NOMO-1 treated with dmso at 0.1 percent for 144 hours (cell line): Measurements from ENCODE around the gene CXCL12.

Experiments
- DNase-seq: peaks from one replicate; lab custom pipeline; 2025; ENCODE audit not compliant: unreplicated experiment; lab: John Stamatoyannopoulos, UW

The CXCL12 gene

DNA sequence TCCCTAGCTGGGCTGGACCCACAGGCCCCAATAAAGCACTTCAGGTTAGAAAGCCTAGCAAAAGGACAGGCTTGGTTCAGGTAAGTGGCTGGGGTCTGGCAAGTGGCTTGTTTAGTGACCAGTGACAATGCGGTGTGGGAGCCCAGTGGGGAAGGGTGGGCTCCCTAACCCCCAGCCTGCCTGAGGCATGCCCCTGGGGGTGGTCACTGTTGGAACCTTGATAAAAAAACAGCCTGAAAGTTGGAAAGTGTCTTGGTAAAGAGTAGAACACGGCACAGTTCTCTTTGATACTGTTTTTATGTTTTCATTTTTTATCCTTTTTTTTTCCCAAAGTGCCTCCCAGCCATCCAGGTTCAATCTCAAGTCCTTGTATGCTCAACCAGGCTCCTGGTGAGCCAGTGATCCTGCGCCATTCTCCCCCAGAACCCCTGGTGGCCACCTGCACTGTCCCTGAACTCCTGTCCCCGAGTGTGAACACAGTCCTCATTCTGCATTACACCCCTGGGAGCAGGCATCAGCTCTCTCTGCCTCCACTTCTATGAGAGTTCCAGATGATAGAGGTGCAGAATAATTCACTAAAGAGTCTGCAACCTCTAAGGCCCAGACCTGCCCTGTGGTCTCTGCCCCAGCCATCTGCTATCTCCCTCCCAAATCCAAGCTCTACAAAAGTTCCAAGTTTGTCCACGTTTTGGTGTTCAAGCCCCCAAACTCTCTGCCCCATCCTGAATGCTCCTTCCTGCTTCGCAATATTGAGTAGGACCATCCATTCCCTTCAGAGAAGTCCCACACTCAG is 15.0 kb upstream of the CXCL12 start:
- DNase-seq = no peak

GRCh38 chr10:44398747-44399658 is 14.1 kb upstream of the CXCL12 start:
- no peak for DNase-seq

DNA sequence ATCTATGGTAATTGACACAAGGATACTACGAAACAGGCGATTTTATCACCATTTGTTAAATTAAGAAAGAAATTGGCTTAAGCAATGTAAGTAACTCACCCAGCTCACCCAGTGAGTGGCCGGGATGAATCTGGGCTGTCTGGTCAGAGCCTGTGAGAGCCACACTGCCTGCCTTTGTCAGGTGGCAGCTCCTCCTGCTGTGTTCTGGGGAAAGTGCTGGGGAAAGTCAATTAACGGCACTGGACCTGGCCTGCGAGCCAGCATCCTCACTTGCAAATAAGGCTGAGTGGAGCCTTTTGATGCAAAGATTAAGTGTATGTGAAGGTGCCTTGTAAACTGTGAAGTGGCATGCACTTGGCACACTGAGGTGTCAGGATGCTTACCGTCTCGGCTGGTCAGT is 13.4 kb upstream of the CXCL12 start:
- no peak for DNase-seq

- no peak for DNase-seq
Measured at GRCh38 chr10:44397476-44398225, 12.8 kb upstream of the CXCL12 start.

GRCh38 chr10:44396671-44397191 is 11.8 kb upstream of the CXCL12 start:
- DNase-seq = no peak

GRCh38 chr10:44395902-44396670 is 11.2 kb upstream of the CXCL12 start:
- DNase-seq = no peak

DNA sequence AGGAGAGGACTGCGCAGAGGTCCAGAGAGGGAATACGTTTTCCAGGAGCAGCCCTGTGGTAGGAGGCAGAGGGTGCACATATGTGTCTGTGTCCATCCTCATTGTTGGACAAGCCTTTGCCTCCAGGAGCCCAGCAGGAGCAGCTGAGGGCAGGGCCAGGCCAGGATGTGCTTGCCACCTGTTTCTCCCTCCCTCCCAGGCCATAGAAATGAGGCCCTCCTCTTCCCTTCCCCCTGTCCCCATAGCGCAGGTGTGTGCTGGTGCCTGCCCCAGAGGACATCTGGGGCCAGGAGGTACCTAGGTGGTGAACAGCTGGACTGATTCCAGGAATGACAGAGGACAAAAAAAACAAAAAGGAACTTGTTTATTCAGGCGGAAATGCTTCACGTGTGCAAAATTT is 10.5 kb upstream of the CXCL12 start:
- no peak for DNase-seq

- DNase-seq = no peak
Measured at GRCh38 chr10:44394696-44395381, 9.9 kb upstream of the CXCL12 start.

- DNase-seq = no peak
Measured at GRCh38 chr10:44393834-44394547, 9.1 kb upstream of the CXCL12 start.

DNA sequence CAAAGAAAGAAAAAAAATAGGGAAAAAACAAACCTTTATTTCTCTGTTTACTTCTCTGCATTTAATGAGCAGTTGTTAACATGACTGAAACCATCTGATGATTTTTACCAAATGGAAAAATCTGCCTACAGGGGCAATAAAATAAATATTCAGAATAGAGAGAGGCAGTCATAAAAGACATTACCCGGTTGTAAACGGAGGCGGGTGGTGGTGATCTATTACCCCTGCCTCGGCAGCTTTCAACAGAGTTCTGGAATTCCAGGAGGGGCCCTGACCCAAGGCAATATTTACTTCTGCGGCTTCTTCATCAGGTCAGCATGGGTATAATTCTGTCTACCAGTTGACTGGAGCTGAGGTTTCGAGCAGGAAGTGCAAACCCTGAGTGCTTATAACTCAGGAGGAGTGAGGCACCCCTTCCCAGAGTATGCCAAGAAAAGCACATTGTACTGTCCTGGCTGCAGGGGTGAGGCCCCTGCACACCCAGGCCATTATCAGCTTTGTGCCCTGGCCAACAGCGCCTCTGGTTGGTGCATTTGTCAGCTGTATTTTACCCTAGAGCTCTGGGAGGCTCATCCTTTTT is 8.2 kb upstream of the CXCL12 start:
- DNase-seq = no peak

DNA sequence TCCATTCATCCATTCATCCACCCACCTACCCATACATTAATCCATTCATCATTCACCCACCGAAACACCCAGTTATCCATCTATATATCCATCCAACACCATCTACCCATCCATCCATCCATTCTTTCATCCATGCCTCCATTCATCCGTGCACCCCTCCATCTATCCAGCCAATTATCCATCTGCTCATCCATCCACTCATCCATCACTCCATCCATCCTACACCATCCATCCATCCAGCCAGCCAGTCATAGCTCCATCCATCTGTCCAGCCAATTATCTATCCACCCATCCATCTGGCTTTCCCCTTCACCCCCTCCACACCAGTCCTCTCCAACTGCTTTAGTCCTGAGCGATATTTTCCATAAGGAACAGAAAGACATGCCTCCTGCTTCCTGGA is 7.5 kb upstream of the CXCL12 start:
- DNase-seq = no peak

- DNase-seq = no peak
Measured at GRCh38 chr10:44391981-44392380, 7.1 kb upstream of the CXCL12 start.

DNA sequence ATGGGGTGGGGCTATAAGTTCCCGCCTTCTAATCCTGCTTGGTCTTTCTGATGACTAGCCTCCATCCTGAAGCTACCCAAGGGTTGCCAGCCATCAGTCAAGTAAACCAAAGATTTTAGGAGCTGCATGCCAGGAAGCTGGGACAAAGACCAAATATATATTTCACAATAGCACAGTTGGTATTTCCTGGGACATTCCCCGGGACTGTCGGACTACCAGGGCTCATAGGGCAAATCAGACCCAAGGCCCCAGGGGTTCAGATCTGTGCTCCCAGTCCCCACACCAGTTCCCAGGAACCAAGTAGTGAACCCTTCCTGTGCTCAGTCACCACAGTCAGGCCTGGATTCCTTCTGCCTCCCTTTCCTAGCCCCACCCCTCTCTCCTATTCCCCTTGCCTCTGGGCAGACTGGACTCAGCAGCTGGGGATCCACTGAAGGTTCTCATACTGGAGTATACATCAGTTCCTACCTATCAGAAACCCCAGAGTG is 5.7 kb upstream of the CXCL12 start:
- DNase-seq = no peak

GRCh38 chr10:44389556-44389955 is 4.7 kb upstream of the CXCL12 start:
- no peak for DNase-seq

DNA sequence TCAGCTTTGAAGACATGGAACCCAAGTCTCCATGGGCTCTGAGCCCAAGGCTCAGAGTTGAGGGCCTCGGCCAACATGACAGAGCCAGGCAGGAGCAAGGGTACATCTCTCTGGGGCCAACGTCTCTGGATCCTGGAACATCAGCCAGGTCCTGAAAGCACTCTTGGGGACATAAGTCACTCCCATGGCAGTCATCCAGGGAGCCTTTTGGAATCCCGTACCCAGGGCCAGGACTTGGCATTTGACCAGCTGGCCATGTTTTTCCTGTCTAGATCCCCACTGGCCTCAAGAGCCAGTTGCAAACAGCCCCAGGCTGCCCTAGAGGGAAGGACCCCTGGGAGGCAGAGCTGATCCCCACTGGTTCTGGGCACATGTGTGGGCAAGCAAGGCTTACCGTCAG is 4.3 kb upstream of the CXCL12 start:
- DNase-seq = no peak

GRCh38 chr10:44388641-44389040 is 3.7 kb upstream of the CXCL12 start:
- DNase-seq = no peak

GRCh38 chr10:44387853-44388251 is 3.0 kb upstream of the CXCL12 start:
- DNase-seq = no peak

GRCh38 chr10:44386546-44387052 is 1.7 kb upstream of the CXCL12 start:
- DNase-seq = no peak
